Measurements from ENCODE around the gene SMIM38.

The SMIM38 gene

GRCh38 chr11:69186316-69187260 lies 30.9 kb downstream of the SMIM38 start:
- no peak for DNase-seq (ENCODE audit: low spot score)

GRCh38 chr11:69187540-69188065 lies 31.9 kb downstream of the SMIM38 start:
- DNase-seq (ENCODE audit: low spot score): no peak

GRCh38 chr11:69189059-69189458 lies 33.3 kb downstream of the SMIM38 start:
- DNase-seq (ENCODE audit: low spot score): no peak

- no peak for DNase-seq (ENCODE audit: low spot score)
These were observed 35.2 kb downstream of the SMIM38 start for GRCh38 chr11:69190796-69191536.

GRCh38 chr11:69192301-69192721 lies 36.6 kb downstream of the SMIM38 start:
- DNase-seq (ENCODE audit: low spot score): no peak

GRCh38 chr11:69193151-69193550 lies 37.4 kb downstream of the SMIM38 start:
- DNase-seq (ENCODE audit: low spot score): no peak

GRCh38 chr11:69193629-69194028 lies 37.9 kb downstream of the SMIM38 start:
- DNase-seq (ENCODE audit: low spot score): no peak

- no peak for DNase-seq (ENCODE audit: low spot score)
These were observed 38.7 kb downstream of the SMIM38 start for GRCh38 chr11:69194396-69194795.

- no peak for DNase-seq (ENCODE audit: low spot score)
These were observed 39.2 kb downstream of the SMIM38 start for GRCh38 chr11:69194956-69195355.

GRCh38 chr11:69195824-69196782 lies 40.4 kb downstream of the SMIM38 start:
- no peak for DNase-seq (ENCODE audit: low spot score)

GRCh38 chr11:69196783-69197169 lies 41.0 kb downstream of the SMIM38 start:
- DNase-seq (ENCODE audit: low spot score): no peak

GRCh38 chr11:69198891-69199582 lies 43.3 kb downstream of the SMIM38 start:
- no peak for DNase-seq (ENCODE audit: low spot score)

- DNase-seq (ENCODE audit: low spot score): no peak
These were observed 44.0 kb downstream of the SMIM38 start for GRCh38 chr11:69199583-69200315.

GRCh38 chr11:69200331-69201065 lies 44.8 kb downstream of the SMIM38 start:
- DNase-seq (ENCODE audit: low spot score): no peak

- DNase-seq (ENCODE audit: low spot score): no peak
These were observed 45.3 kb downstream of the SMIM38 start for GRCh38 chr11:69201066-69201365.

GRCh38 chr11:69201764-69202370 lies 46.1 kb downstream of the SMIM38 start:
- DNase-seq (ENCODE audit: low spot score): no peak

- DNase-seq (ENCODE audit: low spot score): no peak
These were observed 46.9 kb downstream of the SMIM38 start for GRCh38 chr11:69202511-69203221.

- no peak for DNase-seq (ENCODE audit: low spot score)
These were observed 47.6 kb downstream of the SMIM38 start for GRCh38 chr11:69203381-69203780.

GRCh38 chr11:69203901-69204245 lies 48.1 kb downstream of the SMIM38 start:
- DNase-seq (ENCODE audit: low spot score): no peak
